GM21619 (cell line): ENCODE measurements around the gene YIF1B.

ENCODE experiments used
- ATAC-seq: cut with Tn5 transposase; IDR thresholded peaks from one replicate; pipeline ENCODE4 v1.9.1; 2021; ENCODE audit not compliant: unreplicated experiment

The YIF1B gene

GRCh38 chr19:38306236-38306635 lies 9.5 kb downstream of the YIF1B start:
- no peak for ATAC-seq

- ATAC-seq, result no peak
Observed at GRCh38 chr19:38304866-38305429, 10.8 kb downstream of the YIF1B start.

GRCh38 chr19:38304352-38304865 lies 11.3 kb downstream of the YIF1B start:
- ATAC-seq, result no peak

- no peak for ATAC-seq
Observed at GRCh38 chr19:38303517-38304351, 12.0 kb downstream of the YIF1B start, which contains the start of gene C19orf33. TSS of gene C19orf33 (plus strand) at chr19:38304251. CDS start at chr19:38304262, 11 bp downstream.

GRCh38 chr19:38298821-38299680 lies 16.7 kb downstream of the YIF1B start:
- no peak for ATAC-seq

- ATAC-seq, result no peak
Observed at GRCh38 chr19:38294090-38294489, 21.7 kb downstream of the YIF1B start.

GRCh38 chr19:38293281-38293680 lies 22.5 kb downstream of the YIF1B start:
- ATAC-seq, result no peak

GRCh38 chr19:38291855-38292254 lies 23.9 kb downstream of the YIF1B start:
- ATAC-seq, result no peak

- no peak for ATAC-seq
Observed at GRCh38 chr19:38290631-38291147, 25.1 kb downstream of the YIF1B start.

- ATAC-seq, result no peak
Observed at GRCh38 chr19:38289955-38290354, 25.8 kb downstream of the YIF1B start.

GRCh38 chr19:38288123-38288855 lies 27.5 kb downstream of the YIF1B start:
- no peak for ATAC-seq

GRCh38 chr19:38287604-38288003 lies 28.1 kb downstream of the YIF1B start:
- no peak for ATAC-seq

GRCh38 chr19:38285567-38285966 lies 30.2 kb downstream of the YIF1B start:
- ATAC-seq, result no peak

GRCh38 chr19:38284422-38284821 lies 31.3 kb downstream of the YIF1B start:
- ATAC-seq, result no peak

- ATAC-seq, result no peak
Observed at GRCh38 chr19:38283271-38283670, 32.5 kb downstream of the YIF1B start.

GRCh38 chr19:38281811-38282566 lies 33.8 kb downstream of the YIF1B start:
- no peak for ATAC-seq

GRCh38 chr19:38280030-38280921 lies 35.5 kb downstream of the YIF1B start:
- ATAC-seq, result no peak

- ATAC-seq, result no peak
Observed at GRCh38 chr19:38278751-38279150, 37.0 kb downstream of the YIF1B start.
